ENCODE data around the gene ROPN1.

DNA sequence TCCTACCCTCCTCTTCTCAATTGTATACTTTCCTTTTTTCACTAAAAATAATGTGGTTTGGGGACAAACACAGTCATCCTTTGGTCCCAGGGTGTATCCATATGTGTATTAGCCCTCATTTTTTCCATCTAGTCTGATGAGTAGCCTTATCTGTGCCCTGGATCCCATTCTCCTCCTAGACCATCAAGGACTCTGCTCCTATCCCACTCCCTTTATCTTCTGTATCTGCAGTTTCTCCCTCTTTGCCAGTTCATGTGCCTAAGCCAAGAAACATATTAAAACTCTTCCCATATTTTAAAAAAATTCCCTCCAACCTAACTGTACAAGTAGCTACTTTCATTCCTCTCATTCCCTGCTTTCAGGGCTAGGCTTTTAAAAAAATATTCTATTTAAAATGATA lies 56.1 kb downstream of the ROPN1 start:
- TF ChIP-seq CTCF (IDR thresholded peaks at IDR 0.05) (no peak), SIN3A (IDR thresholded peaks at IDR 0.05; ENCODE audit: borderline replicate concordance, insufficient read depth, low read depth, low read length) (no peak)
- TF ChIP-seq, protein P1, sequence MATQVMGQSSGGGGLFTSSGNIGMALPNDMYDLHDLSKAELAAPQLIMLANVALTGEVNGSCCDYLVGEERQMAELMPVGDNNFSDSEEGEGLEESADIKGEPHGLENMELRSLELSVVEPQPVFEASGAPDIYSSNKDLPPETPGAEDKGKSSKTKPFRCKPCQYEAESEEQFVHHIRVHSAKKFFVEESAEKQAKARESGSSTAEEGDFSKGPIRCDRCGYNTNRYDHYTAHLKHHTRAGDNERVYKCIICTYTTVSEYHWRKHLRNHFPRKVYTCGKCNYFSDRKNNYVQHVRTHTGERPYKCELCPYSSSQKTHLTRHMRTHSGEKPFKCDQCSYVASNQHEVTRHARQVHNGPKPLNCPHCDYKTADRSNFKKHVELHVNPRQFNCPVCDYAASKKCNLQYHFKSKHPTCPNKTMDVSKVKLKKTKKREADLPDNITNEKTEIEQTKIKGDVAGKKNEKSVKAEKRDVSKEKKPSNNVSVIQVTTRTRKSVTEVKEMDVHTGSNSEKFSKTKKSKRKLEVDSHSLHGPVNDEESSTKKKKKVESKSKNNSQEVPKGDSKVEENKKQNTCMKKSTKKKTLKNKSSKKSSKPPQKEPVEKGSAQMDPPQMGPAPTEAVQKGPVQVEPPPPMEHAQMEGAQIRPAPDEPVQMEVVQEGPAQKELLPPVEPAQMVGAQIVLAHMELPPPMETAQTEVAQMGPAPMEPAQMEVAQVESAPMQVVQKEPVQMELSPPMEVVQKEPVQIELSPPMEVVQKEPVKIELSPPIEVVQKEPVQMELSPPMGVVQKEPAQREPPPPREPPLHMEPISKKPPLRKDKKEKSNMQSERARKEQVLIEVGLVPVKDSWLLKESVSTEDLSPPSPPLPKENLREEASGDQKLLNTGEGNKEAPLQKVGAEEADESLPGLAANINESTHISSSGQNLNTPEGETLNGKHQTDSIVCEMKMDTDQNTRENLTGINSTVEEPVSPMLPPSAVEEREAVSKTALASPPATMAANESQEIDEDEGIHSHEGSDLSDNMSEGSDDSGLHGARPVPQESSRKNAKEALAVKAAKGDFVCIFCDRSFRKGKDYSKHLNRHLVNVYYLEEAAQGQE (IDR thresholded peaks at IDR 0.05; ENCODE audit: insufficient read depth in 1 of 2, low read depth in 2 of 2, low read length in 1 of 2) = no peak

Measured in Panc1 (cell line).